ENCODE data around the gene TSPOAP1.

TSPOAP1 gene

DNA sequence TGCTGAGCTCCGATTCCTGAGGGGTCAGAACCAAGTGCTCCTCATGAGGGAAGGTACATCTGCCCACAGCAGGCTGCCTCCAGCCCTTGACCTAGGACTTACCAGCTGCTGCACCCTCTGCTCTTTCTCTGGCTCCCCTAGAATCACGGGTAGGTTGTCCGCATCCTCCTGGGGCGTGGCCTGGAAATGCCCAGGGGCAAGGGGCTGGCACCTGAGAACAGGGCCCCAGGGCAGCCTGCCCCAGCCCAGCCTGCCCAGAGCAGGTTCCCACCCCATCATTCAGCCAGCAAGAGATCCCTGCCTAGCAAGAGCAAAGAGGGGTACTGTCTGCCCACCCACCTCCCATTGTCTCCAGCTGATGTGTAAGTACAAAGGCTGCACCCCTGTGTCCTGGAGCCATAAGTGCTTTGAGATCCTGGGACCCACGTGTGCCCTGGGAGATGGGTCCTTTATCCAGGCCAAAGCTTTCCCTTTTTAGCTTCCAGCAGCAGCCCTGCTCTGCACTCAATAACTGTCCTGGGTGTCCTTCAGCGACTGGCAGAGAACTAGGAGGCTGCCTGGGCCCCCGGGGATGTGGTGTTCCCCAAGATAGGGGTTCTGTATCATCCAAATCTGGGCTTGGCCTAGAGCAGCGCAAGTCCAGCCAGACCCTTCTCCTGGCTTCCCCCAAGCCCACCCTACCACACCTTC, 5.1 kb downstream of the TSPOAP1 start:
- TF ChIP-seq PATZ1 (CRISPR knock-in tag; IDR thresholded peaks at IDR 0.05; ENCODE audit: borderline replicate concordance) (no peak), SNAI2 (CRISPR knock-in tag; IDR thresholded peaks at IDR 0.05) (no peak), ZFP30 (CRISPR knock-in tag; IDR thresholded peaks at IDR 0.05) (no peak), TSHZ2 (CRISPR knock-in tag; IDR thresholded peaks at IDR 0.05) (no peak), CSDC2 (CRISPR knock-in tag; IDR thresholded peaks at IDR 0.05) (no peak), ZNF8 (CRISPR knock-in tag; IDR thresholded peaks at IDR 0.05) (no peak), POU6F1 (CRISPR knock-in tag; IDR thresholded peaks at IDR 0.05; ENCODE audit: borderline replicate concordance, low read depth) (no peak), ESRRG (CRISPR knock-in tag; IDR thresholded peaks at IDR 0.05) (no peak), TOX (CRISPR knock-in tag; IDR thresholded peaks at IDR 0.05; ENCODE audit: borderline replicate concordance) (no peak), GLIS3 (CRISPR knock-in tag; IDR thresholded peaks at IDR 0.05) (no peak)
- TF ChIP-seq, protein P1, sequence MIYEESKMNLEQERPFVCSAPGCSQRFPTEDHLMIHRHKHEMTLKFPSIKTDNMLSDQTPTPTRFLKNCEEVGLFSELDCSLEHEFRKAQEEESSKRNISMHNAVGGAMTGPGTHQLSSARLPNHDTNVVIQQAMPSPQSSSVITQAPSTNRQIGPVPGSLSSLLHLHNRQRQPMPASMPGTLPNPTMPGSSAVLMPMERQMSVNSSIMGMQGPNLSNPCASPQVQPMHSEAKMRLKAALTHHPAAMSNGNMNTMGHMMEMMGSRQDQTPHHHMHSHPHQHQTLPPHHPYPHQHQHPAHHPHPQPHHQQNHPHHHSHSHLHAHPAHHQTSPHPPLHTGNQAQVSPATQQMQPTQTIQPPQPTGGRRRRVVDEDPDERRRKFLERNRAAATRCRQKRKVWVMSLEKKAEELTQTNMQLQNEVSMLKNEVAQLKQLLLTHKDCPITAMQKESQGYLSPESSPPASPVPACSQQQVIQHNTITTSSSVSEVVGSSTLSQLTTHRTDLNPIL (CRISPR knock-in tag; IDR thresholded peaks at IDR 0.05; ENCODE audit: low read depth), result no peak
- ATAC-seq, result no peak

GRCh38 chr17:58322581-58323185, 5.9 kb downstream of the TSPOAP1 start:
- TF ChIP-seq SNAI2 (CRISPR knock-in tag; IDR thresholded peaks at IDR 0.05) (no peak), TCF4 (CRISPR knock-in tag; IDR thresholded peaks at IDR 0.05; ENCODE audit: borderline replicate concordance) (no peak), ZNF70 (CRISPR knock-in tag; IDR thresholded peaks at IDR 0.05) (no peak), ZNF565 (CRISPR knock-in tag; conservative IDR thresholded peaks at IDR 0.05; ENCODE audit: low read depth) (no peak), PATZ1 (CRISPR knock-in tag; IDR thresholded peaks at IDR 0.05; ENCODE audit: borderline replicate concordance) (no peak), ZFP30 (CRISPR knock-in tag; IDR thresholded peaks at IDR 0.05) (no peak), RARB (CRISPR knock-in tag; IDR thresholded peaks at IDR 0.05) (no peak), CSDC2 (CRISPR knock-in tag; IDR thresholded peaks at IDR 0.05) (no peak), ESRRG (CRISPR knock-in tag; IDR thresholded peaks at IDR 0.05) (no peak), ZFP3 (CRISPR knock-in tag; IDR thresholded peaks at IDR 0.05) (no peak), ZNF8 (CRISPR knock-in tag; IDR thresholded peaks at IDR 0.05) (no peak), BACH2 (CRISPR knock-in tag; IDR thresholded peaks at IDR 0.05; ENCODE audit: borderline replicate concordance) (no peak), PPARA (CRISPR knock-in tag; IDR thresholded peaks at IDR 0.05; ENCODE audit: borderline replicate concordance) (no peak), TOX (CRISPR knock-in tag; IDR thresholded peaks at IDR 0.05; ENCODE audit: borderline replicate concordance) (no peak), ARNTL (CRISPR knock-in tag; IDR thresholded peaks at IDR 0.05; ENCODE audit: borderline replicate concordance, low read depth) (no peak)
- TF ChIP-seq, protein P1 (CRISPR knock-in tag; IDR thresholded peaks at IDR 0.05; ENCODE audit: low read depth), result no peak
- ATAC-seq, result no peak
